Hypothalamus (tissue), 51 donors: ENCODE results near the gene MIEF1.

Experiments
- DNase-seq, 51 donors: peaks; one replicate each; lab custom pipeline; 2025; lab: John Stamatoyannopoulos, UW

MIEF1 gene

DNA sequence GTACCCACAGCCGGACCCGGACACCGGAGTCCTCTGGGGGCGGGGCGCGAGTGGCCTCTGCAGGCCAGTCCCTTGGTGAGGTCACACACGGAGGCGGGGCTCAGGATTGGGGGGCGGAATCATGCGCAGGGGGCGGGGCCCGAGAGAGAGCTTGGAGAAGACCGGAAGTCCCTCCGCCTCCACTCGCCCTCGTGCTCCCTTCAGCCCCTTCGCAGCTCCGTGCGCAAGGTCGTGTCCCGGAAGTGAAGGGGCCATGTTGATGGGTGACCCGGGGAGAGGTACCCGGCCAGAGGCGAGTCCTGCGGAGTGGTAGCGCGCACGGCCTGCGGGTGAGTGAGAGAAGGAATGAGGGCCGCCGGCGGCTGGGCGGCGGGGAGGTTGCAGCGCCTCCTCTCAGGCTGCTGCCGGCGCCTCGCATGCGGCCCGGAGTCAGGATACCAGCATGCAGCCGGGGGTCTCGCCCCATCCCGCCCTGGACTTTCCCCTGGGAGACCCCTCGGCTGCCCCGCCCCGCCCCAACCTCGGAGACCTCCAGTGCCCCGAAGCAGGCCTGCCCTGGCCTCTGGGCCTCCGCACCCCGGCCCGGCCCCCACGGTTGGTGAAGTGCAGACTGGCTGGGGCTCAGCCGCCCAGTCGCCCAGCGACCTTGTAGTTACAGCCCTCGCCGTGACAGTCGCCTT lies at the start of gene MIEF1:
TSS of gene MIEF1 (plus strand) at position 182 of the 680 bp plus-strand sequence. CDS start 9,005 bp downstream, outside the sequence.
- peak; percentile 64 to 99 (median 95) for DNase-seq

DNA sequence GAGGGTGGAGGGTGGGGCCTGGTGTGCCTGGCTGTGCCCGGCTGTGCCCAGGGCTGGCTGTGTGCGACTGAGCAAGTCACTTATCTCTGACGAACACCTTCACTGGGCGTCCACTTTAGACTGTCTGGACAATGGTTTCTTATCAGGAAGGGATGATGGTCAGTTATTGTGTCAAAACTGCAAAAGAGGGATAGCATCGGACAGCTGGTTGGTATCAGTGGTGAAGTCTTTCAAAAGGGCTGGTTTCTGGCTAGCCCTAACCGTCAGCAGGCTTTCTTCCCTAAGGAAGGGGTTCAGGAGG lies 49.4 kb upstream of the MIEF1 start:
- DNase-seq, result peak in 2 of 51 donors; percentile 26 to 30

DNA sequence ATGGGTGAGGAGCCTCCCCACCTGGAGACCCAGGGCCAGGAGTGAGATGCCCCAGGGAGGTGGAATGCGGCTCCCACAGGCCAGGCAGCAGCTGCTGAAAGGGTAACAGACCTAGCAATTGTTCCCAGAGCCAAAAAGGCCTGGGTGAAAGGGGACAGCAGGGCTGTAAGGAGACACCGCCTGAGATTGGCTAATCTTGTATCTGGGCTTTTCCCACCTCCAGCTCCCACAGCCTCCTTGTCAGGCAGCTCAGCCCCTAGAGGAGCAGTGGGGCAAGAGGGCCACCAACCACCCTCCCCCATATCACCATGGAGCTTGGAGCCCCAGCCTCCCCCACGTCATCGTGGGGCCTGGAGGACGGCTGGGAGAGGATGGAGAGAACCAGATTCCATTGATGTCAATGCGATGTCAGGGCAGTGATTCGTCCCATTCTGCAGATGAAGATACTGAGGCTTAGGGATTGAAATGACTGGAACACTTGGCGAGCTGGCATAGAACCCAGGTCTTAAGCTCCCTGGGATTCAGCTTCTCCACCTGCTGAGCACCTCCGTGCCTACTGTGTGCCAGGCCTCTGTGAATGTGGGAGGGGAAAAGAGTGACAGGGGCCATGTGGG lies 48.2 kb upstream of the MIEF1 start:
- no peak for DNase-seq

DNA sequence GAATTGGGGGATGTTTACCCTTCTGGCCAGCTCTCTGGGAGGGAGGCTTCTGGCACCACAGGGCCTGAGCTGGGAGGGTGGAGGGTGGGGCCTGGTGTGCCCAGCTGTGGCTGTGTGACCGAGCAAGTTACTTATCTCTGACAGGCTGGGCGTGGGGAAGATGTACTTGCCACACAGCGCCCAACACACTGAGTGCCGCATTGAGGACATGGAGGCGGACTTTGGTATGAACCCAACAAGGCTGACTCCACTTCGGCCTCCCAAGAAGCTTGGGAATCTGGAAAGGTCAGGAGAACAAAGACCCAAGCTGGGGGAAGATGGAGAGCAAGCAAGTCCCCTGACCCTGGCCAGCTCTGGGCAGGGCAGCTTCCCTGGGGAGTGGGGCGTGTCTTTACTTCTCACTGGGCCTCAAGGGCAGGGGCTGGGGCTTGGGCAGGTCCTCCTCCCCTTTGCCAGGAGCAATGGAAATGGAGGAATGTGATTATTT lies 47.7 kb upstream of the MIEF1 start:
- DNase-seq, result no peak

DNA sequence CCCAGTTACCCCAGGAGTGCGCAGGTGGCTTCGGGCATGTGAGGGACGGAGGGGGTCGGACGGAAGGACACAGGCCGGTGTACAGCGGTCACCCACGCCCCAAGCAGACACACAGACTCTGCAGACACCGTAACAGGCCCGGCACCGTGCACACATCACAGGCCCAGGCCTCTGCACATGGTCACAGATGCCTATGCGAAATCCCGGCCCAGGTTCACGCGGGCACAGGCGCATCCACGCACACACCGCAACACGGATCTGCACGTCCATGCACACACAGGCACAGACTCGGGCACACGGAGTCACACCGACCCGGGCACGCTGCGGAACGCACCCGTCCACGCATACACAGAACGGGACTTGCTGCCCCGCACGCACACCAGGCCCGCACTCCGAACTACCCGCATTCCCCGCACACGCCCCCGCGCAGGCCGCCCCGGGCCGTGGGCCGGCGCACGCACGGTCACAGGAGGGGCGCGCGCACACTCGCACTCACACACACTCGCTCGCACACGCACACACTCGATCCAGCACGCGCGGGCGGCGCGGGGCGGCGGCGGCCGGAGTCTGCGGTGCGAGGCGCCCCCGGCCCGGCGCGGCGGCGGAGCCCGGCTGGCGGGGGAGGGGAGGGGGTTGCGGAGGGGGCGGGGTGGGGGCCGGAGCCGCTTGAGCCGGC lies 45.4 kb upstream of the MIEF1 start, which contains the start of gene MGAT3:
TSS of gene MGAT3 (plus strand) at position 491 of the 676 bp plus-strand sequence. CDS start 30,336 bp downstream, outside the sequence.
- DNase-seq, result peak in 5 of 51 donors; percentile 32 to 59 (median 42)

DNA sequence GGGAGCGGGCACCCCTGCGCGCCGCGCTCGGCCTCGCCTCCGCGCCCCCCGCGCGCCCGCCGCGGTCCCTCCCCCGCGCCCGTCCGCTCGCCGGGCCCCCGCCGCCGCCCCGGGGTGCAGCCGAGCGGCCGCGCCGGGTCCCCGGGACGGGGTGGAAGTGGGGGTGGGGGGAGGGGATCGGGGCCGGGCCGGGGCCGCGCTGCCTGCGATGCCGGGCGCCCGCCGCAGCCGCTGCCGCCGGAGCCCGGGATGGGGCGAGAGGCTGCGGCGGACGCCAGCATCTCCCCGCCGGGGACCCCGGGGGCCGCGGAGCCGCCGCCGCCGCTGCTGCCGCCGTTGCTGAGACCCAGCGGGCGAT lies 44.9 kb upstream of the MIEF1 start:
- no peak for DNase-seq

DNA sequence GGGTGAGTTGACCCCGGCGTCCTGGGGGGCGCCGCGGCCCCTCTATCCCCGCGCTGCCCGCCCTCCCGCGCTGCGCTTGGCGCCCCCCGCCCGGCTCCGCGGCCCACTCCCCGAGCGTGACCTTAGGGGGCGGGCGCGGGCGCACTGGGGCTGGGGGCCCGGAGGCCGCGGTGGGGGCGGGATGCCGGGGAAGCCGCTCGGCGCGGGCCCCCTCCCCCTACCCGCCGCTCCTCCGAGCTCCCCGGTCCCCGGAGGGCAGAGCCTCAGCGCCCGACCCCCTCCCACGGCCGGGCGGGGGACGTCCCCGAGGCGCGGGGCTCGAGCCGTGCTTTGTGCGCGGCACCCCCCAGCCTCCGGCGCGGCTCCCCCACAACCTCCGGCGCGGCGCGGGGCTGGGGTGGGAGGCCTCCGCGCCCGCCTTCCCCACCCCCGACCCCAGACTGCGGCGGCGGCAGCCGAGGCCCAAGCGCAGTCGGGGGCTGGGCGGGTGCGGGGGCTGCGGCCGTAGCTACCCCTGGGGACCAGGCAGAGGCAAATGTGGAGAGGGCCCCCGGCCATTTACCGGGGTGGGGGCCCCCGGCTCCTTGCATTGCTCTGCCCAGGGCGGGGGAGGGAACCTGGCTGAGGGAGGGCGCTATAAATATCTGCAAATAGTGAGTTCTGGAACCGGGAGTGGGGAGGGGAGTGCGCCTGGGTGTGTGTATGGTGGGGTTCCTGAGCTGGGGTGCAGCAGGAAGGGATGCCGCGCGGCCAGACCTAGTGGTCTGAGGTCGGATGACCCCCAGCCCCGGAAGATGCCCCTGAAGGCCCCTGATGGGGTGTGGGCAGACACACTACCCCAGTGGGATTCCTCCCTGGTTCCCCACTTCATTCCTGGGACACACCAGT lies 44.3 kb upstream of the MIEF1 start:
- DNase-seq, result peak in 14 of 51 donors; percentile 23 to 65 (median 44)

DNA sequence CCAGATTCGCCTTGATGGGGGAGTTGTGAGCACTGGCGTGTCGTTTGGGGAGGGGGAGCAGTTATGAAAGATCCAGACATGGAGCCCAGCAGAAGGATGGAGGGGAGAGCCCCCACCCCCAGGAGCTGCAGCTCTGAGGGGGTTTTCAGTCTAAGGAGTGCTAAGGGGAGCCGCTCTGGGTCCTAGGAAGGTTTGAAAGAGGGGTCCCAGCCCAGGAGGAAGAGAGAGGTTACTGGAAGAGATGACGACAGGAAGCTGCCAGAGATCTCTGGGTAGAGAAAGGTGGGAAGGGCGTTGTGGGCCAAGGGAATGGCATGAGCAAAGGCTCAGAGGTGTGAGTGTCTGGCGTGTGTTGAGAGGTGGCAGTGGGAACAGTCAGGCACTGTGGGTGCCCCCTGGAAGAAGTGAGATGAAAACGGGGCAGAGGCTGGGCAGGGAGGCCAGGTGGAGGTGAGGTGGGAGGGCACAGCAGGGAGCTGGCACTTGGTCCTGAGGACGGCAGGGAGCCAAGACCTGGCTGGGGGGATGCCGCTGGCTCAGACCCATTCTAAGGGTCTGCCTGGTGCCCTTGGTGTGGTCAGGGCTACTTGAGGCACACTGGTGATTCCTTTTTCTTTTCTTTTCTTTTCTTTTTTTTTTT lies 43.5 kb upstream of the MIEF1 start:
- no peak for DNase-seq

DNA sequence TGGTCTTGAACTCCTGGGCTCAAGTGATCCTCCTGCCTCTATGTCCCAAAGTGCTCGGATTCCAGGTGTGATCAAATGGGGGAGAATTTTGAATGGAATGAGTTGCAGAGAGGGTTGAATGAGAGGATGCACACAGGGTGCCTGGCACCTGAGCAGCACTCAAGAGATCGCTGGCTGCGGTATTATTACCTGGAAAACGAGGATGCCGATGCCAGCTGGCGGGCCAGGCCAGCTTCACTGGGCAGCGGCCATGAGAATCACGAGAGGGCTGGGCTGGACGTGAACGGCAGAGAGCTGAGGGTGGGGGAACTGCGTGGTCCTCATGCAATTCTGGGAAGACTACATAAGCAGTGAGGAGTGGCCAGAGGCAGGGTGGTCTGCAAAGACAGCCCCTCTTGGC lies 42.4 kb upstream of the MIEF1 start:
- DNase-seq, result peak in 1 of 51 donors; percentile 23

DNA sequence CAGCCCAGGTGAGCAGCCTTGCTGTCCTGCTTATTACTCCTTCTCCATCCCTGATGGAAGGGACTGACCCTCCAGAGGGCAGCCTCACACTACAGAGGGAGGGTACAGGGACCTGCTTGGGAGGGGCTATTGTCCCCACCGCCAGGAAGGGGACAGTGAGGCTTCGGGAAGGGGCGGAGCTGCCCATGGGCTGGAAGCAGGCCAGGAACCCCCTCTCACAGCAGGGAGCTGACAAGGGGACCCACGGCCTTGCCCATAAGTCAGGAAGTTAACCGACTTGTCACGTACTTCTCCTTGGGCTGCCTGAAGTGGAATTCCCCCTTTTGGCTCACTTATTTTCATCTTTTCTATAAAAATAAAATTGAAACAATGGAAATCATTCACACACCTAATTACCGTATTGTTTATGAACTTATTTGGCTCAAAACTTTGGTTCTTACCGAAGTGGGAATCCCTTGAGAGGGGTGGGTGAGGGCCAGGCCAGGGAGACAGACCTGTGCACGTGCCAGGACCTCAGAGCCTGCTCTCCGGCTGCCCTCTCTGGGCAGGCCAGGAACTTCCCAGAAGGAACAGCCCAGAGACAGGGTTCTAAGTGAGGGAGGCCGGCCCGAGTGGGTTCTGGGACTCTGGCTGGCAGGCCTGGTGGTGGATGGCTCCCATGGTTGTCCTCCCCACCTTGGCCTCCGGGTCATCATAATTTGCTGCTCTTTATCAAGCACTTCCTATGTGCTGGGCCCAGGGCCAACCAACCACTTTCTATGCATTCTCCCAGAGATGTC lies 39.5 kb upstream of the MIEF1 start:
- DNase-seq, result peak in 8 of 51 donors; percentile 22 to 46 (median 26)

DNA sequence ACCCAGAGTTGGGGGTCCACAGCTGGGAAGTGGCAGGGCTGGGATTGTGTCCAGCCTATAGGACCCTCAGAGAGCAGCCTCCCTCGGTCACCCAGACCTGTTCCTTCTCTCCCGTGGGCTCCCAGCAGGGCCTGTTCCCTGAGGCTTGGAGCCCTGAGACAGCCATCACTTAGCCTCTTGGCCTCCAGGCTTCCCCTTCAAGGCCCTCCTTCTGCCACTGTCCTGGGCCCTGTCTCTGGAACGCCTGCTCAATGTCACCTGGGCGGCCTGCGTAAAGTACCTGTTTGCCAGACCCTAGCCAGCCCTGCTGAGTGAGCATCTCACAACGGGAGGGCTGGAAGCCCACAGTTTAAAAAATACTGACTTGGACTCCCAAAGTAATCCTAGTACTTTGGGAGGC lies 38.8 kb upstream of the MIEF1 start:
- no peak for DNase-seq

DNA sequence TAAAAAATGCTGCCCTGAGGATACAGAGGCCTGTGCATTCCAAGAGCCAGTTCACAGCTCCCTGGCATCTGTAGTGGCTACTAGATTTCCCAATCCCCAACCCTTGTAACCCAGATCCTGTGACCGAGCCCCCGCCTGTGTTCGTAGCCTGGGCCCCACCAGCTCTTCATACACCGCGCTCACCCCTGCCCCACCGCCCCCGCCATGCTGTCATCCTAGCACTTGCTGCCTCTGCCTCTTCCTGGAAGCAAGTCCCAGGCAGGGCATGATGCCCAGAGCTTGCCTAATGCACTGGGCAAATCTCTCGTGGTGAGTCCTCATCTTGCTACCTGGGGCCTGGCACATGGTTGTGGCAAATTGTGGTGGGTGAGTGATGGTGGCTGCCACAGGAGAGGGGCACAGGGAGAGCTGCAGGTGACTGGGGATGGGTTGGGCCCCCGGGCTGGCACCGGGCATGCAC lies 38.1 kb upstream of the MIEF1 start:
- peak in 46 of 51 donors; percentile 18 to 89 (median 65) for DNase-seq

DNA sequence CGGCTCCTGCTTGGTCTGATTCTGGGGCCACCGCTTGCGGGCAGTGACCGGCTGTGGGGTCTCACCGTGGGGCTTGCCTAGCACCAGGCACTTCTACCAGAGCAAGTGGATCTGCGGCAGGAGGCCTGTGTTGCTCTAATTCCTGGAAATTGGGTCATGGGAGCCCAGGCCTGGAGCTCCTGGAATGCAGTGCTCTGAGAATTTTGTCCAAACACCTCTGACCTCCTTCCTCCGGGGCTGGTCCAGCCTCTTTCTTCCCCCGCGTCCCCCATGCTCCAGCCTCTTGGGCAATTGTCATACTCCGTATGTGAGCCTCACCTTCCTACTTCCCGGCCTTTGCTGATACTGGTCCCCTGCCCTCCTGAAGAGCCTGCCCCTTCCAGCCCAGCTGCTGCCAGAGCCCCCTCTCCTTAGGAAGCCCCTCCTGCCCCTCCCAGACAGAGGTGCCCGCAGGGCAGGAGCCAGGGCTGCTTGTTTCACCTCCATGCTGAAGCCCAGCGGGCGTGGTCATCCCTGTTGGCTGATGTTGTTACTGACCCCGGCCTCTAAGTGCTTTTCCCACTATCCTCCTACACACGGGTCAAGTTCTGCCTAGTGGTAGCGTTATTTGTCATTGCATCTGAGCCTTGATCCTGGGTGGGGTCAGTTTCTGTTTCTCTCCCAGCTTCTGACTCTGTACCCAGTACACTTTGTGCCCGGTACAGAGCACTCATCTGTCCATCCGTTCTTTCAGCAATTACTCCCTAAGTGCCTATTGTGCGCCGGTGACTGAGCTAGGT lies 35.7 kb upstream of the MIEF1 start:
- DNase-seq, result peak in 6 of 51 donors; percentile 18 to 48 (median 25)

DNA sequence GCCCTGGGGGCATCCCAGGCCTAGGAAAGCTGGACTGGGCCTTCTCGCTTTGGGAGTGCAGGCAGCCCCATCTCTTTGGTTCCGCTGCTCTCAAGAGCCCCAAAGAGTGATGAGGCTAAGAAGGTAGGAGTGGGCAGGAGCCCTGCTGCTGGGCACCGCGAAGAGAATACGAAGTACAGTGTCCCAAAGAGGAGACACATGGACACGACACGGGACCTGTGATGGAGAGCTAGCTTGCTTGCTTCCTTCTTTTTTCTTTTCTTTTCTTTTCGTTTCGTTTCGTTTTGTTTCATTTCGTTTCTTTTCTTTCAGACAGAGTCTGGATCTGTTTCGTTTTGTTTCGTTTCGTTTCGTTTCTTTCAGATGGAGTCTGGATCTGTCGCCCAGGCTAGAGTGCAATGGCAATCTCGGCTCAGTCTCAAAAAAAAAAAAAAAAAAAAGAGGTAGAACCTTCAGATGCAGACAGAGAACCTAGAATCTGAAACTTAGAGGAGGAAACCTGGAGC lies 34.6 kb upstream of the MIEF1 start:
- DNase-seq, result no peak

DNA sequence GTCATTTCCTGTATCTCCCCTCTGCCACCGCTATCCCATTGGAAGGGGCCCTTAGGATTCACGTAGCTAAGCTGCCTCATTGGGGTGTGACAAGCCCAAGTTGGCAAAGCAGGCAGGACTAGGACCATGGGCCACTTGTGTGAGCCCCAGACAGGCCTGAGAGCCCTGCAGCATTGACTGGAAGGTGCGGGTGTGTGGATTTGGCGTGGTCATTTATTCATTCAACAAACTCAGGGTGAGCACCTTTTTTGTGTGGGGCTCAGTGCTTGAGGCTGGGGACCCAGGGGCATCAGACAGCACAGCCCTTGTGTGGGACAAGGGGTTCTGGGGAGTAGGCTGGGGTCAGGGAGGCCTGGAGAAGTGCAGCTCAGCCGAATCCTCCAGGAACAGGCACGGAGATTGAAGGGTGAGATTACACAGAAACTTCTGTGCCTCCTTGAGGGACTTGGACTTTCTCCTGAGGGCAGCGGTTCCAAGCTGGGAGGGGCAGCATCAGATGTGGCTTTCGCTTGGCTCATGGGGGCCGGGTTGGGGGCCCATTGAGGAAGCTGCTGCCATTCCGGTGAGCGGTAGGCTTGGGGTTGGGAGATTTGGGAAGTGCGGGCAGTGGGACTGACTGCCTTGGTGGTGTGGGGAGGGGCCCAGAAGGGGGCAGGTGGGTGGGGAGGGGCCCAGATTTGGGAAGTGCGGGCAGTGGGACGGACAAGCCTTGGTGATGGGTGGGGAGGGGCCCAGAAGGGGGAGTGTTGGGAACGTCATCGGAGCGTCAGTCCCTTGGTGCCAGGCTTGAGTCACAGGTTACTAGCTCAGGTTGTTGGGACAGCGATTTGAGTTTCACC lies 33.4 kb upstream of the MIEF1 start:
- peak in 3 of 51 donors; percentile 20 to 55 (median 29) for DNase-seq

DNA sequence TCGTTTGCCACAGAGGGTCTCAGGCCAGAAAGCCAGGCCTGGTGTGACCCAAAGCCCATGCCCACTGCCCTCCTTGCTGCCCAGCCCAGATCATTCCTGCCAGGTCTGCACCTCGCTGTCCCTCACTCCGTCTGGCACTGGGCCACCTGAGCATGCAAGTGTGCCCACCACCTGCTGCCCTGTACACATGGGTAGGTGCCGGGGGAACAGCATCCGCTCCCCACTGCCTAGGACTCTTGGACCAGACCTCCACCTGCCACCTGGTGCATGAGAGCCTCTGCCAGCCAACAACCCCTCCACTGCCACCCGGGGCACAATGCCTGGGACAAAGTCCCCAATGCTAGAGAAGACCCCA lies 32.8 kb upstream of the MIEF1 start:
- DNase-seq, result no peak

DNA sequence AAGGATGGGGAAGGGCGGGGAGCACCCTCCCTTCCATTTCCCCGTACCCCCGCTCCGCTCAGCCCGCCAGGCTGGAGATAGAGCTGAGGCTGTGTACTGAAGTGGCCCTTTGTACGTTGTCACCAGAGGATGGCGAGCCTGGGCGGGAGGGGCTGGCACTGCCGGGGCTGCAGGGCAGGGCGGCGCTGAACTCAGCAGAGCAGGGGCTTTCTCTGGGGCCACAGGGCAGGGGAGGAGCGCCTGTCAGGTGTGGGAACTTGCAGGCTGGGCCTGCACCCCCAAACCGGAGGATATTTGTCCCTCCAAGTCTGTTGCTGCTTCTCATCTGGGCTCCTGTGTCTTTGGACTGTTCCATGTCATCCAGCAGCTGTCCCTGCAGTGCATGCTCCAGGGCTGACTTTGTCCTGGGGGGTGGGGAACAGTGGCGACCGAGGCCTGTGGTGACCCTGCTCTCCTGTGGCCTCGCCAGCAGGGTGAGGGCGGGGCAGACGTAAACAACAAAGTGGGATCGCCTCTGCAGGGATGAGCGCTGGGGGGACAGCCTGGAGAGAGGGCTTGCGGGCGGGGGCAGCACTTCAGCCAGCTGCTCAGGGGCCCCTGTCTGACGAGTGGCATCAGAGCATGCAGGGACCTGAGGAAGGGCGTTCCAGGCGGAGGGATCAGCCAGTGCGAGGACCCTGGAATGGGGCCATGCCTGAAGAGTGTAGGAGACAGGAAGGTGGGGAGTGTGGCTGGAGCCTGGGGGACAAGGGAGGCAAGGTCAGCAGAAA lies 32.2 kb upstream of the MIEF1 start:
- peak in 42 of 51 donors; percentile 16 to 91 (median 77) for DNase-seq
